ENCODE results near the gene ARHGEF11. TPM values are rescaled to one million over a fixed set of nuclear protein-coding genes. Genes with fewer than 3 reads are reported as not detected.

The ARHGEF11 gene
- total RNA-seq, 4 donors from 2014 or later: 56.7 to 127 (median 89.9) TPM

DNA sequence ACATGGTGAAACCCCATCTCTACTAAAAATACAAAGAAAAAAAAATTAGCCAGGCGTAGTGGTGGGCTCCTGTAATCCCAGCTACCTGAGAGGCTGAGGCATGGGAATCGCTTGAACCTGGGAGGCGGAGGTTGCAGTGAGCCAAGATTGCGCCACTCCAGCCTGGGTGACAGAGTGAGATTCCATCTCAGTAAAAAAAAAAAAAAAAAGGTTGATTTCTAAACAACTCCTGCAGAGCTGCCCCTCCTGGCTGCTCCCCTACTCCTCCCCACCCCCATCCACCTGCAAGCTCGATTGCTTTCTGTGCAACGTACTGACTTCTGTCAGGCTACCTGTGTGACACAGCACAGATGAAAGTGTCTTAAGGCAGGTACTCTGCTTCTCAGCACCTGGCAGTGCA lies 40.8 kb upstream of the ARHGEF11 start:
- Histone ChIP-seq H3K4me1 (no peaks in the 10 kb centered on the region), H3K9me3 (no peaks in the 10 kb centered on the region), H3K27ac (no peak overlapping the region), H3K27me3 (no peaks in the 10 kb centered on the region), H3K36me3 (no peaks in the 10 kb centered on the region), H3K4me3 (no peak overlapping the region)
- TF ChIP-seq, protein P1, sequence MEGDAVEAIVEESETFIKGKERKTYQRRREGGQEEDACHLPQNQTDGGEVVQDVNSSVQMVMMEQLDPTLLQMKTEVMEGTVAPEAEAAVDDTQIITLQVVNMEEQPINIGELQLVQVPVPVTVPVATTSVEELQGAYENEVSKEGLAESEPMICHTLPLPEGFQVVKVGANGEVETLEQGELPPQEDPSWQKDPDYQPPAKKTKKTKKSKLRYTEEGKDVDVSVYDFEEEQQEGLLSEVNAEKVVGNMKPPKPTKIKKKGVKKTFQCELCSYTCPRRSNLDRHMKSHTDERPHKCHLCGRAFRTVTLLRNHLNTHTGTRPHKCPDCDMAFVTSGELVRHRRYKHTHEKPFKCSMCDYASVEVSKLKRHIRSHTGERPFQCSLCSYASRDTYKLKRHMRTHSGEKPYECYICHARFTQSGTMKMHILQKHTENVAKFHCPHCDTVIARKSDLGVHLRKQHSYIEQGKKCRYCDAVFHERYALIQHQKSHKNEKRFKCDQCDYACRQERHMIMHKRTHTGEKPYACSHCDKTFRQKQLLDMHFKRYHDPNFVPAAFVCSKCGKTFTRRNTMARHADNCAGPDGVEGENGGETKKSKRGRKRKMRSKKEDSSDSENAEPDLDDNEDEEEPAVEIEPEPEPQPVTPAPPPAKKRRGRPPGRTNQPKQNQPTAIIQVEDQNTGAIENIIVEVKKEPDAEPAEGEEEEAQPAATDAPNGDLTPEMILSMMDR (IDR thresholded peaks at IDR 0.05): no peak
- TF ChIP-seq POLR2A (IDR thresholded peaks at IDR 0.05): no peak
- no peak for DNase-seq

DNA sequence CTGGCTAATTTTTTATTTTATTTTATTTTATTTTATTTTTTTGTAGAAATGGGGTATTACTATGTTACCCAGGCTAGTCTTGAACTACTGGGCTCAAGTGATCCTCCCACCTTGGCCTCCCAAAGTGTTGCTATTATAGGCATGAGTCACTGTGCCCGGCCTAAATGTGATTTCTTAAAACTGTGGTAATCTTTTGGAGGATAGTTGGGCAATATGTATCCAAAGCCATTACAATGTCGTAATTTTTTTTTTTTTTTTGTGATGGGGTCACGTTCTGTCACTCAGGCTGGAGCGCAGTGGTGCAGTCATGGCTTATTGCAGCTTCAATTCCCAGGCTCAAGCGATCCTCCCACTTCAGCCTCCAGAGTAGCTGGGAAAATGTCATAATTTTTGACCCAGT lies 39.9 kb upstream of the ARHGEF11 start:
- H3K4me1 ChIP-seq: no peaks in the 10 kb centered on the region
- H3K36me3 ChIP-seq: no peaks in the 10 kb centered on the region
- TF ChIP-seq, protein P1 (IDR thresholded peaks at IDR 0.05): no peak
- TF ChIP-seq POLR2A (IDR thresholded peaks at IDR 0.05): no peak
- no peaks in the 10 kb centered on the region for H3K9me3 ChIP-seq
- no peaks in the 10 kb centered on the region for H3K27me3 ChIP-seq
- H3K27ac ChIP-seq: no peak overlapping the region
- no peak for DNase-seq
- no peak overlapping the region for H3K4me3 ChIP-seq

DNA sequence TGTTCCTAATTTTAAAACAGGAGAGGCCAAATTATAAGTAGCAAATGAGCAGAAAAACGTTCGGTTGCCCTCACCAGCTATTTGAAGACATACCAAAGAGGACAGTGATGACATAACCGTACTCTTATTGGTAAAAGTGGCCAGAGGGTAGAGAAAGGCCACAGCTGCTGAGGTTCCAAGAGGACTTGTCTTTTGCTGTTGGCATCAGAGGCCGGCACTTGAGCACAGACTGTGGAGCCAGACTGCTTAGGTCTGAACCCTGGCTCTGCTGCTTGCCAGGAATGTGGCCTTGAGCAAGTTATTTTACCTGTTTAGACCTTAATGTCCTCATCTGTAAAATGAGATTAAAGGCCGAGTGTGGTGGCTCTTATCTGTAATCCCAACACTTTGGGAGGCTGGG lies 39.2 kb upstream of the ARHGEF11 start:
- DNase-seq: no peak
- TF ChIP-seq POLR2A (IDR thresholded peaks at IDR 0.05): no peak
- TF ChIP-seq, protein P1 (IDR thresholded peaks at IDR 0.05): no peak
- H3K4me1 ChIP-seq: no peaks in the 10 kb centered on the region
- H3K4me3 ChIP-seq: no peak overlapping the region
- H3K27ac ChIP-seq: no peak overlapping the region
- H3K36me3 ChIP-seq: no peaks in the 10 kb centered on the region
- no peaks in the 10 kb centered on the region for H3K9me3 ChIP-seq
- H3K27me3 ChIP-seq: no peaks in the 10 kb centered on the region

DNA sequence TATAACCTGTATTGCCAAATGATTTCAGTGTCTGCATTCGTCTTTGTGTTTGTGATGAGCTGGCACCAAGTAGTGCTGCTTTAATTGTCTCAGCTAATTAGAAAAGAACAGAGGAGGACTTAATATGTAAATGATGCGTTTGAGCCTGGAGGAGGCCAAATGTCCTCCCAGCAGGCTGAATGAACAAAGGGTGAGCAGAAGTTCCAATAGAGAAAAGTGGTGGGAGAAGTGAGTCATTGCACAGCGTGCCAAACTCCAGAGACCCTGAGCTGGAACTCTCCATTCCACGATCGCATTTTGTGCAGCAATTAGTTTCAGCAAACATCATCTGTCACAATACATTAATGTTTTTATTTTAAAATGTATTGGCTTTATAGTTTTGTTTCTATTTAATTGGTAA lies 36.2 kb upstream of the ARHGEF11 start:
- TF ChIP-seq POLR2A (IDR thresholded peaks at IDR 0.05): no peak
- TF ChIP-seq, protein P1 (IDR thresholded peaks at IDR 0.05): no peak
- Histone ChIP-seq H3K9me3 (no peaks in the 10 kb centered on the region), H3K4me1 (no peaks in the 10 kb centered on the region), H3K4me3 (no peak overlapping the region), H3K36me3 (no peaks in the 10 kb centered on the region), H3K27ac (no peak overlapping the region), H3K27me3 (no peaks in the 10 kb centered on the region)
- DNase-seq: no peak

DNA sequence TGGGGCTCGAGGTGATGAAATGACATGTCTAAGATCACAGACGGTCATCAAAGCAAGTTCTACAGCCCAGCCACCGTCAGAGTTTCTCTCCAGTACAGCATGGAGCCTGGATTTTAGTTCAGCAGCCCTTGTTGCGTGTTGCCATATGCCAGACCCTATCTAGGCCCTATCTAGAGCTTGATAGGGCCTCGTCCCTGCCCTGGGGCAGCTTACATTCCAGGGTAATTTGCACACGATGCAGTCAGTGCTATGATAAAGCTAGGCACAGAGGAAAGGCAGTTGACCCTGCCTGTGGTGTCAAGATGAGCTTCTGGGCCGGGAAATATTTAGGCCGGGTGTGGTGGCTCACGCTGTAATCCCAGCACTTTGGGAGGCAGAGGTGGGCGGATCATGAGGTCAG lies 35.2 kb upstream of the ARHGEF11 start:
- no peaks in the 10 kb centered on the region for H3K4me1 ChIP-seq
- no peak for TF ChIP-seq POLR2A (IDR thresholded peaks at IDR 0.05)
- TF ChIP-seq, protein P1 (IDR thresholded peaks at IDR 0.05): no peak
- DNase-seq: no peak
- H3K9me3 ChIP-seq: no peaks in the 10 kb centered on the region
- no peak overlapping the region for H3K27ac ChIP-seq
- H3K4me3 ChIP-seq: no peak overlapping the region
- no peaks in the 10 kb centered on the region for H3K27me3 ChIP-seq
- H3K36me3 ChIP-seq: no peaks in the 10 kb centered on the region

DNA sequence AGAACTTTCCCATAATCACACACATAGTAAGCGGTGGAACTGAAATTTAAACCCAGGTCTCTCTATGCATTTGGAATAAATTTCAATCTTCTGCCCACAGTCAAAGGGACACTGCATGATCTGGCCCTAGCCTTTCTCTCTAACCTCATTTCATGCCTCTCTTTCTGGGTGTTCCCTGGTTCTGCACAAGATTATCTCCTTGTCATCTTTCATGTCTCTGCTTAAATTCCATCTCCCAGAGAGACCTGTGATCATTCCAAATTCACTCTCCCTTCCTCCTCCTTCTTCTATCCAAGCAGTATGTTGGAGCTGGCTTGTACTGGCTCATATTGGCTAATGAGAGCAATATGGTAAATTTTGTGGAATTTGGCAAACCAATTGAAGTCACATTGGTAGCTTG lies 31.9 kb upstream of the ARHGEF11 start:
- H3K4me3 ChIP-seq: no peak overlapping the region
- H3K36me3 ChIP-seq: no peaks in the 10 kb centered on the region
- no peak for TF ChIP-seq POLR2A (IDR thresholded peaks at IDR 0.05)
- TF ChIP-seq, protein P1 (IDR thresholded peaks at IDR 0.05): no peak

More for the DNA sequence above, 31.9 kb upstream of the ARHGEF11 start:
- Histone ChIP-seq H3K27ac (no peak overlapping the region), H3K9me3 (no peaks in the 10 kb centered on the region), H3K4me1 (peaks cover 0 to 8% (median 0%) of the 10 kb centered on the region in 4 donors), H3K27me3 (no peaks in the 10 kb centered on the region)
- no peak for DNase-seq

Measured in Peyer's patch (tissue), 4 donors.